Duodenal mucosa (tissue), 2 donors: ENCODE results near the gene ZFAND2A.
A peak's percentile ranks its signal among the peaks of the same experiment; 100 is the strongest.
"Not testable (repeated sequence)": the region's sequence is repeated elsewhere in the genome, so short reads cannot be mapped to it uniquely, and the experiment has no call there.

Experiments used
- H3K27ac ChIP-seq: one replicate; pipeline ENCODE4 v1.7.0; 2013; ENCODE audit warnings: low read depth, low read length
- H3K27me3 ChIP-seq, 2 donors: one replicate each; pipeline ENCODE4 v1.7.0; 2013; ENCODE audit warnings: low read length in 2 of 2, control low read depth in 1 of 2; ENCODE audit not compliant: insufficient read depth in 2 of 2, control insufficient read depth in 1 of 2
- H3K36me3 ChIP-seq, 2 donors: one replicate each; pipeline ENCODE4 v1.7.0; 2013; ENCODE audit warnings: low read length in 2 of 2, control low read depth in 1 of 2; ENCODE audit not compliant: insufficient read depth in 2 of 2, control insufficient read depth in 1 of 2
- H3K4me1 ChIP-seq, 2 donors: one replicate each; pipeline ENCODE4 v1.7.0; 2013; ENCODE audit warnings: low read length in 2 of 2, control low read depth in 1 of 2; ENCODE audit not compliant: insufficient read depth in 2 of 2, control insufficient read depth in 1 of 2
- H3K4me3 ChIP-seq, 2 donors: one replicate each; pipeline ENCODE4 v1.7.0; 2013; ENCODE audit warnings: low read length in 2 of 2, low read depth in 1 of 2
- H3K9ac ChIP-seq, 2 donors: one replicate each; pipeline ENCODE4 v1.7.0; 2013; ENCODE audit warnings: low read length in 2 of 2, low read depth in 1 of 2
- H3K9me3 ChIP-seq, 2 donors: one replicate each; pipeline ENCODE4 v1.7.0; 2013; ENCODE audit warnings: low read length in 2 of 2, control low read depth in 1 of 2; ENCODE audit not compliant: control insufficient read depth in 1 of 2

ZFAND2A gene

GRCh38 chr7:1123715-1124114, 36.3 kb downstream of the ZFAND2A start:
- Histone ChIP-seq H3K4me1 (no peaks in the 10 kb centered on the region), H3K9me3 (no peaks in the 10 kb centered on the region), H3K27ac (peak overlapping the region; percentile 20), H3K36me3 (peaks cover 3 to 6% of the 10 kb centered on the region in 2 donors), H3K9ac (no peak overlapping the region), H3K4me3 (no peak overlapping the region), H3K27me3 (no peaks in the 10 kb centered on the region)

- Histone ChIP-seq H3K9ac (no peak overlapping the region), H3K27ac (no peak overlapping the region), H3K27me3 (no peaks in the 10 kb centered on the region)
Observed at GRCh38 chr7:1122832-1123501, 37.0 kb downstream of the ZFAND2A start.

GRCh38 chr7:1121886-1122831, 37.8 kb downstream of the ZFAND2A start:
- no peaks in the 10 kb centered on the region for H3K9me3 ChIP-seq
- no peak overlapping the region for H3K9ac ChIP-seq
- no peaks in the 10 kb centered on the region for H3K4me1 ChIP-seq
- H3K36me3 ChIP-seq, result peaks cover 3 to 6% of the 10 kb centered on the region in 2 donors
- no peaks in the 10 kb centered on the region for H3K27me3 ChIP-seq
- H3K4me3 ChIP-seq, result no peak overlapping the region
- no peak overlapping the region for H3K27ac ChIP-seq

More at GRCh38 chr7:1122832-1123501, 37.0 kb downstream of the ZFAND2A start:
- no peaks in the 10 kb centered on the region for H3K4me1 ChIP-seq
- no peaks in the 10 kb centered on the region for H3K9me3 ChIP-seq
- no peak overlapping the region for H3K4me3 ChIP-seq
- H3K36me3 ChIP-seq, result peaks cover 3 to 6% of the 10 kb centered on the region in 2 donors

GRCh38 chr7:1121476-1121875, 38.5 kb downstream of the ZFAND2A start:
- Histone ChIP-seq H3K9me3 (no peaks in the 10 kb centered on the region), H3K27me3 (no peaks in the 10 kb centered on the region), H3K9ac (no peak overlapping the region), H3K36me3 (peaks cover 0 to under 1% of the 10 kb centered on the region in 2 donors), H3K4me1 (no peaks in the 10 kb centered on the region), H3K4me3 (no peak overlapping the region), H3K27ac (no peak overlapping the region)

GRCh38 chr7:1120791-1121190, 39.2 kb downstream of the ZFAND2A start:
- no peak overlapping the region for H3K4me3 ChIP-seq
- no peaks in the 10 kb centered on the region for H3K4me1 ChIP-seq
- H3K9ac ChIP-seq, result no peak overlapping the region
- no peaks in the 10 kb centered on the region for H3K27me3 ChIP-seq
- H3K9me3 ChIP-seq, result no peaks in the 10 kb centered on the region
- no peak overlapping the region for H3K27ac ChIP-seq
- H3K36me3 ChIP-seq, result no peaks in the 10 kb centered on the region

- no peak overlapping the region for H3K4me3 ChIP-seq
- no peak overlapping the region for H3K27ac ChIP-seq
- no peak overlapping the region for H3K9ac ChIP-seq
- no peaks in the 10 kb centered on the region for H3K36me3 ChIP-seq
- H3K9me3 ChIP-seq, result no peaks in the 10 kb centered on the region
- H3K4me1 ChIP-seq, result no peaks in the 10 kb centered on the region
- no peaks in the 10 kb centered on the region for H3K27me3 ChIP-seq
Observed at GRCh38 chr7:1119201-1119600, 40.8 kb downstream of the ZFAND2A start.

GRCh38 chr7:1117321-1117928, 42.6 kb downstream of the ZFAND2A start:
- no peaks in the 10 kb centered on the region for H3K36me3 ChIP-seq
- no peak overlapping the region for H3K9ac ChIP-seq
- no peaks in the 10 kb centered on the region for H3K9me3 ChIP-seq
- H3K4me1 ChIP-seq, result no peaks in the 10 kb centered on the region
- H3K27me3 ChIP-seq, result no peaks in the 10 kb centered on the region
- no peak overlapping the region for H3K27ac ChIP-seq
- no peak overlapping the region for H3K4me3 ChIP-seq

- H3K4me1 ChIP-seq, H3K36me3 ChIP-seq, H3K27ac ChIP-seq, H3K4me3 ChIP-seq, H3K9ac ChIP-seq, H3K9me3 ChIP-seq, H3K27me3 ChIP-seq: not testable (repeated sequence)
Observed at GRCh38 chr7:1116383-1117008, 43.5 kb downstream of the ZFAND2A start.

- not testable (repeated sequence) for H3K36me3 ChIP-seq, H3K27me3 ChIP-seq, H3K4me3 ChIP-seq, H3K9me3 ChIP-seq, H3K4me1 ChIP-seq, H3K27ac ChIP-seq, H3K9ac ChIP-seq
Observed at GRCh38 chr7:1115171-1116045, 44.6 kb downstream of the ZFAND2A start.
